ENCODE measurements around the gene ZNF541. TPM values are rescaled to one million over a fixed set of nuclear protein-coding genes. Genes with fewer than 3 reads are reported as not detected.

ZNF541 gene
- total and polyA plus RNA-seq, 2 donors from 2014 or later: 0.69 to 0.86 TPM

- intact Hi-C loops (cut with DNase I): no loop called here
- DNase-seq: no peak
- Histone ChIP-seq H3K9ac (ENCODE audit: low read length in 3 of 3) (no peak overlapping the region), H3K9me3 (ENCODE audit: control insufficient read depth in 2 of 3, insufficient read depth in 1 of 3, low read length in 3 of 3) (no peaks in the 10 kb centered on the region), H3K4me3 (ENCODE audit: low read length in 3 of 3) (no peak overlapping the region), H3K4me1 (ENCODE audit: control insufficient read depth in 2 of 3, insufficient read depth in 2 of 3, low read depth in 1 of 3, low read length in 3 of 3) (no peaks in the 10 kb centered on the region), H3K27ac (ENCODE audit: low read depth in 2 of 2, low read length in 2 of 2) (no peak overlapping the region), H3K27me3 (ENCODE audit: control insufficient read depth, insufficient read depth, low read length) (no peaks in the 10 kb centered on the region), H3K36me3 (ENCODE audit: control insufficient read depth in 2 of 3, insufficient read depth in 3 of 3, low read length in 3 of 3) (no peaks in the 10 kb centered on the region)
- FAIRE-seq: no peak
- no peak for TF ChIP-seq CTCF (IDR thresholded peaks at IDR 0.05; ENCODE audit: borderline replicate concordance, extremely low read depth, insufficient read depth)
These were observed 41.1 kb downstream of the ZNF541 start for GRCh38 chr19:47531640-47532387.

GRCh38 chr19:47529018-47529742 lies 43.8 kb downstream of the ZNF541 start:
- intact Hi-C loops (cut with DNase I): no loop called here
- H3K9ac ChIP-seq (ENCODE audit: low read length in 3 of 3): no peak overlapping the region
- FAIRE-seq (no peak), DNase-seq (no peak)
- no peak overlapping the region for H3K4me3 ChIP-seq (ENCODE audit: low read length in 3 of 3)
- TF ChIP-seq CTCF (IDR thresholded peaks at IDR 0.05; ENCODE audit: borderline replicate concordance, extremely low read depth, insufficient read depth): no peak
- H3K27ac ChIP-seq (ENCODE audit: low read depth in 2 of 2, low read length in 2 of 2): no peak overlapping the region
- no peaks in the 10 kb centered on the region for H3K4me1 ChIP-seq (ENCODE audit: control insufficient read depth in 2 of 3, insufficient read depth in 2 of 3, low read depth in 1 of 3, low read length in 3 of 3)
- no peaks in the 10 kb centered on the region for H3K27me3 ChIP-seq (ENCODE audit: control insufficient read depth, insufficient read depth, low read length)
- no peaks in the 10 kb centered on the region for H3K36me3 ChIP-seq (ENCODE audit: control insufficient read depth in 2 of 3, insufficient read depth in 3 of 3, low read length in 3 of 3)
- H3K9me3 ChIP-seq (ENCODE audit: control insufficient read depth in 2 of 3, insufficient read depth in 1 of 3, low read length in 3 of 3): no peaks in the 10 kb centered on the region

- H3K27me3 ChIP-seq (ENCODE audit: control insufficient read depth, insufficient read depth, low read length): no peaks in the 10 kb centered on the region
- H3K36me3 ChIP-seq (ENCODE audit: control insufficient read depth in 2 of 3, insufficient read depth in 3 of 3, low read length in 3 of 3): no peaks in the 10 kb centered on the region
- no peak overlapping the region for H3K4me3 ChIP-seq (ENCODE audit: low read length in 3 of 3)
- FAIRE-seq (no peak), DNase-seq (no peak)
- H3K9me3 ChIP-seq (ENCODE audit: control insufficient read depth in 2 of 3, insufficient read depth in 1 of 3, low read length in 3 of 3): no peaks in the 10 kb centered on the region
- H3K27ac ChIP-seq (ENCODE audit: low read depth in 2 of 2, low read length in 2 of 2): no peak overlapping the region
- H3K9ac ChIP-seq (ENCODE audit: low read length in 3 of 3): no peak overlapping the region
- intact Hi-C loops (cut with DNase I): no loop called here
- peaks cover 0 to 3% (median 0%) of the 10 kb centered on the region in 3 donors for H3K4me1 ChIP-seq (ENCODE audit: control insufficient read depth in 2 of 3, insufficient read depth in 2 of 3, low read depth in 1 of 3, low read length in 3 of 3)
- no peak for TF ChIP-seq CTCF (IDR thresholded peaks at IDR 0.05; ENCODE audit: borderline replicate concordance, extremely low read depth, insufficient read depth)
These were observed 46.1 kb downstream of the ZNF541 start for GRCh38 chr19:47526798-47527197.

All from kidney (tissue), 14 donors.